IMR-90 (cell line): ENCODE measurements around the gene SEC11A. TPM values are rescaled to one million over a fixed set of nuclear protein-coding genes. Genes with fewer than 3 reads are reported as not detected.
A peak's percentile ranks its signal among the peaks of the same experiment; 100 is the strongest.

Experiments
- ATAC-seq: fragments of 200-7000 bp; cut with Tn5 transposase; 2 replicates; pipeline ENCODE4 v1.9.1; 2020; ENCODE audit warnings: low read depth, mild to moderate bottlenecking, moderate library complexity
- BruUV-seq: library from RNA; stranded (reverse); fragments of 400-500 nt; replicated peaks from 2 replicates; lab custom pipeline; 2021; lab: Mats Ljungman, UMichigan
- CTCF ChIA-PET: fragments of 300-600 bp; formaldehyde crosslinking; extraction: SDS; loops from one replicate; lab custom pipeline; 2021; ENCODE audit warnings: antibody characterized with exemption; lab: Yijun Ruan, JAX
- POLR2A ChIA-PET: fragments of 300-600 bp; sonication (Branson Sonifier 250); formaldehyde crosslinking; loops from one replicate; lab custom pipeline; 2022; ENCODE audit warnings: antibody characterized with exemption; ENCODE audit not compliant: unreplicated experiment; lab: Charles Lee
- DNase-seq: peaks from one replicate; pipeline ENCODE4 v3.0.0; 2013
- H2AFZ ChIP-seq: replicated peaks from 2 replicates; pipeline ENCODE3; 2013; ENCODE audit warnings: low read length, mild to moderate bottlenecking; ENCODE audit not compliant: poor library complexity
- H2AK5ac ChIP-seq: 2 replicates; pipeline ENCODE4 v1.6.1; 2013; ENCODE audit warnings: low read depth, low read length, inconsistent platforms
- H2AK9ac ChIP-seq: replicated peaks from 2 replicates; pipeline ENCODE3; 2013; ENCODE audit warnings: mild to moderate bottlenecking, low read depth, low read length, moderate library complexity; ENCODE audit not compliant: poor library complexity
- H2BK120ac ChIP-seq: 2 replicates; pipeline ENCODE4 v1.6.1; 2013; ENCODE audit warnings: low read depth, low read length, inconsistent platforms
- H2BK15ac ChIP-seq: 3 replicates; pipeline ENCODE4 v1.6.1; 2013; ENCODE audit warnings: low read depth, low read length, inconsistent platforms
- H2BK20ac ChIP-seq: 2 replicates; pipeline ENCODE4 v1.6.1; 2013; ENCODE audit warnings: low read depth, mild to moderate bottlenecking, inconsistent platforms, low read length, moderate library complexity
- H2BK5ac ChIP-seq: 2 replicates; pipeline ENCODE4 v1.6.1; 2013; ENCODE audit warnings: mild to moderate bottlenecking, low read depth, low read length, inconsistent platforms; ENCODE audit not compliant: poor library complexity, severe bottlenecking
- H3K14ac ChIP-seq: replicated peaks from 2 replicates; pipeline ENCODE4 v1.6.1; 2013; ENCODE audit warnings: low read depth, low read length, inconsistent platforms
- H3K18ac ChIP-seq: 2 replicates; pipeline ENCODE4 v1.6.1; 2013; ENCODE audit warnings: low read depth, low read length, control low read depth
- H3K23ac ChIP-seq: 2 replicates; pipeline ENCODE4 v1.6.1; 2013; ENCODE audit warnings: low read depth, low read length, inconsistent platforms
- H3K27ac ChIP-seq: 2 replicates; pipeline ENCODE4 v1.5.1; 2013; ENCODE audit warnings: mild to moderate bottlenecking, control low read depth, low read length; ENCODE audit not compliant: insufficient read depth
- H3K27me3 ChIP-seq: 2 replicates; pipeline ENCODE4 v1.6.1; 2013; ENCODE audit warnings: low read length; ENCODE audit not compliant: control insufficient read depth, insufficient read depth
- H3K36me3 ChIP-seq: 2 replicates; pipeline ENCODE4 v1.6.1; 2013; ENCODE audit warnings: low read length, mixed read lengths; ENCODE audit not compliant: control insufficient read depth, insufficient read depth
- H3K4ac ChIP-seq: 2 replicates; pipeline ENCODE4 v1.6.1; 2013; ENCODE audit warnings: low read depth, low read length, inconsistent platforms
- H3K4me1 ChIP-seq: 2 replicates; pipeline ENCODE4 v1.6.1; 2013; ENCODE audit warnings: low read length, mixed read lengths; ENCODE audit not compliant: control insufficient read depth, insufficient read depth
- H3K4me2 ChIP-seq: 2 replicates; pipeline ENCODE4 v1.6.1; 2013; ENCODE audit warnings: low read depth, mild to moderate bottlenecking, control low read depth, low read length, moderate library complexity
- H3K4me3 ChIP-seq: 2 replicates; pipeline ENCODE4 v1.5.1; 2013; ENCODE audit warnings: low read depth, mild to moderate bottlenecking, control low read depth, low read length, moderate library complexity; ENCODE audit not compliant: insufficient read depth
- H3K56ac ChIP-seq: 2 replicates; pipeline ENCODE4 v1.6.1; 2013; ENCODE audit warnings: low read length, inconsistent platforms; ENCODE audit not compliant: insufficient read depth; ENCODE audit errors: extremely low read depth
- H3K79me1 ChIP-seq, 2 experiments: 2 replicates each; pipeline ENCODE4 v1.6.1; 2013; ENCODE audit warnings: low read length in 2 of 2, inconsistent platforms in 1 of 2, low read depth in 1 of 2
- H3K9ac ChIP-seq: 2 replicates; pipeline ENCODE4 v1.6.1; 2013; ENCODE audit warnings: low read depth, low read length, control low read depth
- H3K9me1 ChIP-seq: 2 replicates; pipeline ENCODE4 v1.6.1; 2013; ENCODE audit warnings: low read length, inconsistent platforms; ENCODE audit not compliant: insufficient read depth
- H3K9me3 ChIP-seq: 2 replicates; pipeline ENCODE4 v1.6.1; 2013; ENCODE audit warnings: low read length; ENCODE audit not compliant: control insufficient read depth, insufficient read depth
- H4K20me1 ChIP-seq: 2 replicates; pipeline ENCODE4 v1.6.1; 2013; ENCODE audit warnings: low read length, inconsistent platforms; ENCODE audit not compliant: insufficient read depth
- H4K5ac ChIP-seq: 2 replicates; pipeline ENCODE4 v1.6.1; 2013; ENCODE audit warnings: mild to moderate bottlenecking, low read depth, low read length, control low read depth
- H4K8ac ChIP-seq, 2 experiments: 2 replicates each; pipeline ENCODE4 v1.6.1; 2013; ENCODE audit warnings: low read depth in 2 of 2, low read length in 2 of 2, control low read depth in 1 of 2, inconsistent platforms in 1 of 2
- H4K91ac ChIP-seq: 2 replicates; pipeline ENCODE4 v1.6.1; 2013; ENCODE audit warnings: low read depth, low read length, inconsistent platforms; ENCODE audit not compliant: insufficient read depth
- CEBPB ChIP-seq: IDR thresholded peaks from 2 replicates; pipeline ENCODE4 v1.6.1; 2012; ENCODE audit warnings: low read depth, low read length, improper control_type of control experiment
- MAFK ChIP-seq: IDR thresholded peaks from 2 replicates; pipeline ENCODE4 v1.6.1; 2012; ENCODE audit warnings: low read depth, low read length, improper control_type of control experiment
- NFE2L2 ChIP-seq: fragments of 150-350 bp; IDR thresholded peaks from 2 replicates; pipeline ENCODE4 v1.6.1; 2016; ENCODE audit warnings: low read depth, mild to moderate bottlenecking, low read length
- RCOR1 ChIP-seq: IDR thresholded peaks from 2 replicates; pipeline ENCODE4 v1.6.1; 2012; ENCODE audit warnings: mild to moderate bottlenecking, low read length, improper control_type of control experiment; ENCODE audit not compliant: insufficient replicate concordance
- RFX5 ChIP-seq: IDR thresholded peaks from 2 replicates; pipeline ENCODE4 v1.8.0; 2012; ENCODE audit warnings: low read depth, mild to moderate bottlenecking, low read length, moderate library complexity
- WGBS, 2 experiments: methylation state at CpG; one replicate each; pipeline versions ENCODE4 v1.1.5 to v1.1.7; 2013; ENCODE audit warnings: missing lambda C conversion rate in 2 of 2; ENCODE audit not compliant: insufficient read length in 1 of 2; ENCODE audit errors: extremely low coverage in 2 of 2; 5-methylcytosine and 5-hydroxymethylcytosine counted together
- dilution Hi-C: fragments of 300-500 bp; cut with HindIII; formaldehyde crosslinking; loops from one replicate; pipeline ENCODE4 v1.14.3; 2018; ENCODE audit warnings: low sequenced_read_pairs; ENCODE audit not compliant: unreplicated experiment
- in situ Hi-C: fragments of 300-500 bp; cut with MboI; formaldehyde crosslinking; loops from 3 replicates; pipeline ENCODE4 v1.14.3; 2019; ENCODE audit warnings: low sequenced_read_pairs, inconsistent platforms, mixed read lengths
- intact Hi-C: fragments of 100-400 bp; cut with micrococcal nuclease; formaldehyde crosslinking; loops from 2 replicates; pipeline ENCODE4 v1.10.0; 2022
- polyA plus RNA-seq, 3 experiments: library from polyadenylated mRNA; depleted of rRNA; stranded (reverse); fragments of >200 nt; gene quantifications; 2 replicates each; pipeline ENCODE4 v1.2.3, GENCODE V29; 2012; ENCODE audit warnings: low replicate concordance in 1 of 3
- total RNA-seq: library from RNA; depleted of rRNA; stranded (reverse); fragments of >200 nt; gene quantifications from 2 replicates; pipeline ENCODE4 v1.2.3, GENCODE V29; 2012

SEC11A gene
- total and polyA plus RNA-seq, 2 of the 4 experiments (the other 2 are of a cell fraction) = 62.4 to 108 TPM

DNA sequence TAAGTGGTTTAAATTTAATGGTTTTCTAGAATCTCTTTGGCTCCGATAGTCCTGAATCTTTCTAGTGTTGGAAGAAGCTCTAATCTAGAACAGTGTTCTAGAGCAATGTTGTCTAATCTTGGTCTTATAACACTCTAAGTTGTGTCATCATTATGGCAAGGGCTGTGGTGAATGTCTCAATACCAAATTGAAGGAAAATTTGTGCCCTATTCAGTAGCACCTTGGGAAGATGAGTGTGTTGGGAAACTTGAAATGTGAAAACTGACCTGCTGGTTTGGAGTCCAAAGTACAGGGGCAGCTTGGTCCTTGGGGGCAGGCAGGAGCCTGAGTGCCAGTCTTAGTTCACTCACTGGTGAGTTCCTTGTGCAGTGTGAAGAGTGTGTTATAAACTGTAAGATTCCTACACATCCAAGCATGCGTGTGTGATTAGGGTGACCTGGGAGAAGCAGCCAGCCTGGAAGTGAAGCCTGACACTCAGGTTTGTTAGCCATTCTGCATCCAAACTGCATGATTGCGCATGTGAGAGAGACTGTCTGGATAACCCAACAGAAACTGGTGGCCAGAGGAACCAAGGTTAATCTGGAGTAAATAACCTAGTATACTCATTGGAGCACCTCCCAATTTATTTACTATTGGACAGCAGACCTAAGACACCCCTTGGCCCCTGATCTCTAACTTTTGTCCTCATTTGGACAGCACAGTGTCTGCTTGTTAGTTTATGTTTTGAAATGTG lies 47.1 kb upstream of the SEC11A start:
- no peak overlapping the region for H3K4ac ChIP-seq
- peaks cover 14% of the 10 kb centered on the region for H3K9me1 ChIP-seq
- H3K4me2 ChIP-seq = no peak overlapping the region
- H3K14ac ChIP-seq = 0 out of 2 replicates have a peak overlapping the region, but pooled peaks have one; percentile 11
- H3K79me1 ChIP-seq = peaks cover 32 to 76% of the 10 kb centered on the region in 2 experiments
- DNase-seq = no peak
- peaks cover 11% of the 10 kb centered on the region for H3K4me1 ChIP-seq
- peaks cover 11% of the 10 kb centered on the region for H3K36me3 ChIP-seq
- no peak for ATAC-seq
- H3K27me3 ChIP-seq = no peaks in the 10 kb centered on the region
- peaks cover 73% of the 10 kb centered on the region for H4K20me1 ChIP-seq
- CTCF ChIA-PET = no interaction called here
- H3K4me3 ChIP-seq = no peak overlapping the region
- no peak overlapping the region for H2AK5ac ChIP-seq
- H2BK15ac ChIP-seq = no peak overlapping the region
- H3K27ac ChIP-seq = no peak overlapping the region
- no peak overlapping the region for H4K91ac ChIP-seq
- in situ Hi-C loops (no loop called here), dilution Hi-C loops (no loop called here), intact Hi-C loops (no loop called here)
- H4K5ac ChIP-seq = no peak overlapping the region
- H3K18ac ChIP-seq = no peak overlapping the region
- H4K8ac ChIP-seq = no peak overlapping the region
- H3K9ac ChIP-seq = no peak overlapping the region
- 0 out of 2 replicates have a peak overlapping the region, but pooled peaks have one; percentile 0 for H3K23ac ChIP-seq
- POLR2A ChIA-PET = no interaction called here
- H2AFZ ChIP-seq = no peak overlapping the region
- no peak for TF ChIP-seq CEBPB
- TF ChIP-seq NFE2L2 = no peak
- no peak for TF ChIP-seq RCOR1
- TF ChIP-seq RFX5 = no peak
- no peak for TF ChIP-seq MAFK
- no CpG with 5 or more reads among the region's 3 CpGs for WGBS, 2 experiments
- no peak overlapping the region for H2BK5ac ChIP-seq
- no peak overlapping the region for H2BK120ac ChIP-seq
- BruUV-seq = no TSS peak
- H3K9me3 ChIP-seq = no peaks in the 10 kb centered on the region
- no peak overlapping the region for H3K56ac ChIP-seq
- H2BK20ac ChIP-seq = no peak overlapping the region
- H2AK9ac ChIP-seq = no peak overlapping the region
